Spleen (tissue), 11 donors: ENCODE measurements around the gene SHANK1. TPM values are rescaled to one million over a fixed set of nuclear protein-coding genes. Genes with fewer than 3 reads are reported as not detected.

Source experiments
- DNase-seq: peaks from one replicate; pipeline ENCODE4 v3.0.0-alpha.2; 2020
- H3K27ac ChIP-seq, 8 donors: fragments of 200-600 bp; sonication (generic) in 7 of 8; 1 replicate in 4 of 8; 2 replicates in 4 of 8; pipeline versions ENCODE4 v1.5.0 to v1.8.0; 2016 to 2021; ENCODE audit warnings: inconsistent platforms in 4 of 8, mild to moderate bottlenecking in 4 of 8, moderate library complexity in 1 of 8
- H3K27me3 ChIP-seq, 7 donors: fragments of 200-600 bp; sonication (generic) in 6 of 7; replicated peaks in 1 of 7; 1 replicate in 4 of 7; 2 replicates in 3 of 7; pipeline versions ENCODE4 v1.5.0 to v1.8.0; 2016 to 2021; ENCODE audit warnings: inconsistent platforms in 3 of 7, mild to moderate bottlenecking in 1 of 7
- H3K36me3 ChIP-seq, 6 donors: fragments of 200-600 bp; sonication (generic) in 5 of 6; 1 replicate in 4 of 6; 2 replicates in 2 of 6; pipeline versions ENCODE4 v1.5.0 to v1.8.0; 2016 to 2021; ENCODE audit warnings: inconsistent platforms in 2 of 6
- H3K4me1 ChIP-seq, 6 donors: fragments of 200-600 bp; sonication (generic) in 5 of 6; 1 replicate in 3 of 6; 2 replicates in 3 of 6; pipeline versions ENCODE4 v1.5.0 to v1.8.0; 2016 to 2021; ENCODE audit warnings: inconsistent platforms in 3 of 6
- H3K4me3 ChIP-seq, 8 donors: fragments of 200-600 bp; sonication (generic) in 7 of 8; 1 replicate in 4 of 8; 2 replicates in 4 of 8; pipeline versions ENCODE4 v1.5.0 to v1.8.0; 2016 to 2021; ENCODE audit warnings: inconsistent platforms in 4 of 8, mild to moderate bottlenecking in 4 of 8, moderate library complexity in 2 of 8
- H3K9me3 ChIP-seq, 8 donors: fragments of 200-600 bp; sonication (generic) in 7 of 8; 1 replicate in 4 of 8; 2 replicates in 4 of 8; pipeline versions ENCODE4 v1.5.0 to v1.8.0; 2016 to 2021; ENCODE audit warnings: inconsistent platforms in 4 of 8
- CTCF ChIP-seq, 11 experiments: fragments of 200-600 bp in 7 of 11; fragments of 450-650 bp in 4 of 11; sonication (generic) in 4 of 11; IDR thresholded peaks in 8 of 11; conservative IDR thresholded peaks in 3 of 11; 1 replicate in 7 of 11; 2 replicates in 4 of 11; pipeline versions ENCODE4 v1.4.0 to v1.8.0; 2016 to 2021; ENCODE audit warnings: antibody characterized with exemption in 11 of 11, inconsistent platforms in 4 of 11, mild to moderate bottlenecking in 1 of 11
- POLR2A ChIP-seq, 3 donors: fragments of 450-650 bp; IDR thresholded peaks; one replicate each; pipeline ENCODE4 v1.5.1; 2017; ENCODE audit warnings: antibody characterized with exemption in 3 of 3, mild to moderate bottlenecking in 1 of 3
- POLR2AphosphoS5 ChIP-seq, 3 donors: sonication (generic); formaldehyde crosslinking; IDR thresholded peaks; one replicate each; pipeline ENCODE4 v1.5.1; 2017; ENCODE audit warnings: antibody characterized with exemption in 3 of 3
- WGBS, 5 donors: extraction: QIAGEN DNeasy Blood & Tissue Kit in 3 of 5; methylation state at CpG; one replicate each; pipeline versions ENCODE4 v1.1.5 to v1.1.7; 2013 to 2018; 5-methylcytosine and 5-hydroxymethylcytosine counted together
- intact Hi-C: fragments of 100-400 bp; cut with DNase I; formaldehyde crosslinking; loops from one replicate; pipeline ENCODE4 v1.15.0; 2023; ENCODE audit warnings: low total_unique reads
- polyA plus RNA-seq, 3 donors: library from polyadenylated mRNA; stranded (reverse); fragments of 200-250 nt; gene quantifications; one replicate each; pipeline ENCODE4 v1.2.1, GENCODE V29; 2013
- total RNA-seq, 7 donors: library from RNA; depleted of rRNA in 3 of 7; stranded (reverse); fragments of >200 nt in 3 of 7; fragmentation: NEBNext Ultra II Directional in 4 of 7; extraction: Animal tissue kit (Norgen Biotek cat#: 25700) in 4 of 7; gene quantifications; one replicate each; pipeline versions ENCODE4 v1.1.0 to v1.2.1, GENCODE V29; 2016 to 2021
- donor health status: healthy with polysubstance abuse.
- donor health status: DM: no; HTN: no; CAD: no; lungs with moderate emphysema.
- donor health status: DM: no; HTN: no; CAD: no.
- donor health status: Bipolar disorder and iron deficiency.
- donor health status: healthy.
- donor health status: DM: no; HTN: no; CAD: no.
- donor health status: DM: yes; HTN: yes; CAD: no.

Gene SHANK1
- total and polyA plus RNA-seq, 10 donors, result 0.07 to 1.8 (median 0.35) TPM; not detected in 2

- TF ChIP-seq CTCF (IDR thresholded peaks at IDR 0.05 in 8 of 11, conservative IDR thresholded peaks at IDR 0.05 in 3 of 11), result no peak
- TF ChIP-seq POLR2A (IDR thresholded peaks at IDR 0.05), result no peak
- TF ChIP-seq POLR2AphosphoS5 (IDR thresholded peaks at IDR 0.05), result peak in 2 of 3 donors; percentile 51 to 62
- Histone ChIP-seq H3K27me3 (peaks cover 0 to 77% (median 0%) of the 10 kb centered on the region in 7 donors), H3K27ac (peak overlapping the region in 2 of 8 donors; percentile 23 to 26), H3K36me3 (no peaks in the 10 kb centered on the region), H3K4me1 (peaks cover 0 to 8% (median 6%) of the 10 kb centered on the region in 6 donors), H3K9me3 (peaks cover 0 to 18% (median 6%) of the 10 kb centered on the region in 8 donors), H3K4me3 (peak overlapping the region in 1 of 8 donors; percentile 15)
- peak; percentile 92 for DNase-seq
- intact Hi-C loops, result no loop called here
- 9 to 17% (median 14%) methylated on average over 23 of the region's 23 CpGs for WGBS, 5 donors
Observed at GRCh38 chr19:50679177-50680125, 40.2 kb downstream of the SHANK1 start.

- Histone ChIP-seq H3K9me3 (peaks cover 0 to 18% (median 6%) of the 10 kb centered on the region in 8 donors), H3K4me1 (peaks cover 0 to 8% (median 6%) of the 10 kb centered on the region in 6 donors), H3K36me3 (no peaks in the 10 kb centered on the region), H3K27me3 (peaks cover 0 to 76% (median 0%) of the 10 kb centered on the region in 7 donors), H3K4me3 (no peak overlapping the region), H3K27ac (no peak overlapping the region)
- TF ChIP-seq CTCF (IDR thresholded peaks at IDR 0.05 in 8 of 11, conservative IDR thresholded peaks at IDR 0.05 in 3 of 11) (no peak), POLR2A (IDR thresholded peaks at IDR 0.05) (no peak), POLR2AphosphoS5 (IDR thresholded peaks at IDR 0.05) (no peak)
- 48 to 62% (median 55%) methylated on average over 3 of the region's 3 CpGs for WGBS, 5 donors
- intact Hi-C loops, result no loop called here
- no peak for DNase-seq
Observed at GRCh38 chr19:50678323-50678722, 41.3 kb downstream of the SHANK1 start.

- TF ChIP-seq CTCF (IDR thresholded peaks at IDR 0.05 in 8 of 11, conservative IDR thresholded peaks at IDR 0.05 in 3 of 11), result no peak
- no peak for TF ChIP-seq POLR2A (IDR thresholded peaks at IDR 0.05)
- no peak for TF ChIP-seq POLR2AphosphoS5 (IDR thresholded peaks at IDR 0.05)
- H3K4me1 ChIP-seq, result peaks cover 0 to 8% (median 6%) of the 10 kb centered on the region in 6 donors
- H3K27ac ChIP-seq, result no peak overlapping the region
- H3K27me3 ChIP-seq, result peaks cover 0 to 76% (median 5%) of the 10 kb centered on the region in 7 donors
- peaks cover 0 to 18% (median 6%) of the 10 kb centered on the region in 8 donors for H3K9me3 ChIP-seq
- intact Hi-C loops, result no loop called here
- DNase-seq, result no peak
- H3K4me3 ChIP-seq, result no peak overlapping the region
- WGBS, 5 donors, result 52 to 67% (median 59%) methylated on average over 5 of the region's 5 CpGs
- H3K36me3 ChIP-seq, result no peaks in the 10 kb centered on the region
Observed at GRCh38 chr19:50677636-50678035, 42.0 kb downstream of the SHANK1 start.

GRCh38 chr19:50676625-50677197 lies 42.9 kb downstream of the SHANK1 start:
- Histone ChIP-seq H3K27ac (no peak overlapping the region), H3K4me3 (no peak overlapping the region), H3K27me3 (peaks cover 0 to 76% (median 9%) of the 10 kb centered on the region in 7 donors), H3K4me1 (peaks cover 0 to 8% (median 6%) of the 10 kb centered on the region in 6 donors), H3K36me3 (no peaks in the 10 kb centered on the region), H3K9me3 (peaks cover 0 to 18% (median 6%) of the 10 kb centered on the region in 8 donors)
- intact Hi-C loops, result no loop called here
- WGBS, 5 donors, result 55 to 80% (median 63%) methylated on average over 1 of the region's 1 CpG
- TF ChIP-seq POLR2A (IDR thresholded peaks at IDR 0.05) (no peak), POLR2AphosphoS5 (IDR thresholded peaks at IDR 0.05) (no peak), CTCF (IDR thresholded peaks at IDR 0.05 in 8 of 11, conservative IDR thresholded peaks at IDR 0.05 in 3 of 11) (no peak)
- DNase-seq, result no peak
